NB4 (cell line): ENCODE data around the gene XYLT1.

Source experiments
- DNase-seq: peaks from one replicate; pipeline ENCODE4 v3.0.0; 2010; ENCODE audit warnings: low read depth
- H3K4me3 ChIP-seq: one replicate; pipeline ENCODE4 v1.5.1; 2011; ENCODE audit warnings: mild to moderate bottlenecking, low read depth, low read length, moderate library complexity
- CTCF ChIP-seq: IDR thresholded peaks from one replicate; pipeline ENCODE4 v1.5.1; 2012; ENCODE audit warnings: low read depth, low read length
- MAX ChIP-seq: IDR thresholded peaks from 2 replicates; pipeline ENCODE4 v1.6.1; 2011; ENCODE audit warnings: low read depth, low read length
- MYC ChIP-seq: IDR thresholded peaks from 2 replicates; pipeline ENCODE4 v1.6.1; 2011; ENCODE audit warnings: low read depth, low read length
- POLR2A ChIP-seq: IDR thresholded peaks from 2 replicates; pipeline ENCODE4 v1.6.1; 2011; ENCODE audit warnings: mild to moderate bottlenecking; ENCODE audit not compliant: insufficient read length; ENCODE audit errors: extremely low read depth

Gene XYLT1

GRCh38 chr16:17237350-17237944, 233.3 kb downstream of the XYLT1 start:
- DNase-seq, result no peak
- no peak for TF ChIP-seq POLR2A
- TF ChIP-seq MYC, result no peak
- no peak for TF ChIP-seq CTCF
- no peak for TF ChIP-seq MAX
- no peak overlapping the region for H3K4me3 ChIP-seq

GRCh38 chr16:17235147-17235815, 235.5 kb downstream of the XYLT1 start:
- TF ChIP-seq CTCF (no peak), MYC (no peak), POLR2A (no peak), MAX (no peak)
- DNase-seq, result no peak
- H3K4me3 ChIP-seq, result no peak overlapping the region

- no peak for TF ChIP-seq CTCF
- TF ChIP-seq MYC, result no peak
- no peak for TF ChIP-seq POLR2A
- TF ChIP-seq MAX, result no peak
- no peak overlapping the region for H3K4me3 ChIP-seq
- no peak for DNase-seq
These were observed 237.3 kb downstream of the XYLT1 start for GRCh38 chr16:17233318-17234002.

- TF ChIP-seq POLR2A (no peak), MYC (no peak), MAX (no peak), CTCF (no peak)
- H3K4me3 ChIP-seq, result no peak overlapping the region
- DNase-seq, result no peak
These were observed 238.3 kb downstream of the XYLT1 start for GRCh38 chr16:17232487-17232886.

GRCh38 chr16:17231972-17232371, 238.8 kb downstream of the XYLT1 start:
- TF ChIP-seq CTCF (no peak), MAX (no peak), MYC (no peak), POLR2A (no peak)
- DNase-seq, result no peak
- no peak overlapping the region for H3K4me3 ChIP-seq
